ENCODE results near the gene GGA3. TPM values are rescaled to one million over a fixed set of nuclear protein-coding genes. Genes with fewer than 3 reads are reported as not detected.

The GGA3 gene
- total RNA-seq, 2 experiments from 2014 or later, result 88.8 to 96.5 TPM

- H3K36me3 ChIP-seq (ENCODE audit: insufficient read depth, low read length), result peaks cover 79% of the 10 kb centered on the region
- ATAC-seq (ENCODE audit: poor library complexity), result no peak
- ChIA-PET POLR2A (no interaction called here), CTCF (interaction anchor here (1.4 kb wide), 1 partner anchor 23 kb away, joined by 4 read pairs; no protein-coding TSS in a partner anchor)
- no peak overlapping the region for H3K4me3 ChIP-seq (ENCODE audit: low read length)
- intact Hi-C loops (cut with DNase I, micrococcal nuclease), result no loop called here
- Mint-ChIP-seq H3K4me1 (ENCODE audit: low read depth) (no peaks in the 10 kb centered on the region), H3K36me3 (ENCODE audit: low read depth) (peaks cover 79% of the 10 kb centered on the region), H3K9me3 (no peaks in the 10 kb centered on the region), H3K27ac (no peak overlapping the region), H3K27me3 (no peaks in the 10 kb centered on the region), H3K4me3 (no peak overlapping the region)
- H3K27ac ChIP-seq (ENCODE audit: low read depth in 1 of 2, low read length in 2 of 2), result no peak overlapping the region
- no peak for DNase-seq
- TF ChIP-seq CTCF (IDR thresholded peaks at IDR 0.05), result no peak
- no peaks in the 10 kb centered on the region for H3K9me3 ChIP-seq (ENCODE audit: control insufficient read depth in 1 of 2, insufficient read depth in 1 of 2, low read length in 2 of 2)
- no peaks in the 10 kb centered on the region for H3K4me1 ChIP-seq (ENCODE audit: insufficient read depth, low read length)
- H3K27me3 ChIP-seq (ENCODE audit: control insufficient read depth in 1 of 2, insufficient read depth in 2 of 2, low read length in 2 of 2), result no peaks in the 10 kb centered on the region
Measured at GRCh38 chr17:75231741-75232464, 29.5 kb downstream of the GGA3 start.

GRCh38 chr17:75231071-75231470 lies 30.3 kb downstream of the GGA3 start:
- ChIA-PET POLR2A (no interaction called here), CTCF (interaction anchor here (1.4 kb wide), 1 partner anchor 22 kb away, joined by 4 read pairs; no protein-coding TSS in a partner anchor)
- no peak overlapping the region for H3K27ac ChIP-seq (ENCODE audit: low read depth in 1 of 2, low read length in 2 of 2)
- H3K36me3 Mint-ChIP-seq (ENCODE audit: low read depth), result peaks cover 79% of the 10 kb centered on the region
- no peak for ATAC-seq (ENCODE audit: poor library complexity)
- no peak overlapping the region for H3K27ac Mint-ChIP-seq
- peaks cover 79% of the 10 kb centered on the region for H3K36me3 ChIP-seq (ENCODE audit: insufficient read depth, low read length)
- no peak overlapping the region for H3K4me3 ChIP-seq (ENCODE audit: low read length)
- H3K27me3 ChIP-seq (ENCODE audit: control insufficient read depth in 1 of 2, insufficient read depth in 2 of 2, low read length in 2 of 2), result no peaks in the 10 kb centered on the region
- H3K4me1 Mint-ChIP-seq (ENCODE audit: low read depth), result no peaks in the 10 kb centered on the region
- TF ChIP-seq CTCF (IDR thresholded peaks at IDR 0.05), result no peak
- intact Hi-C loops (cut with DNase I, micrococcal nuclease), result no loop called here
- H3K27me3 Mint-ChIP-seq, result no peaks in the 10 kb centered on the region
- no peak overlapping the region for H3K4me3 Mint-ChIP-seq
- H3K9me3 ChIP-seq (ENCODE audit: control insufficient read depth in 1 of 2, insufficient read depth in 1 of 2, low read length in 2 of 2), result no peaks in the 10 kb centered on the region
- H3K9me3 Mint-ChIP-seq, result no peaks in the 10 kb centered on the region
- no peaks in the 10 kb centered on the region for H3K4me1 ChIP-seq (ENCODE audit: insufficient read depth, low read length)
- DNase-seq, result no peak

GRCh38 chr17:75228847-75229246 lies 32.6 kb downstream of the GGA3 start:
- POLR2A ChIA-PET, result no interaction called here

More at GRCh38 chr17:75228847-75229246, 32.6 kb downstream of the GGA3 start:
- ATAC-seq (ENCODE audit: poor library complexity), result no peak
- no peaks in the 10 kb centered on the region for H3K27me3 Mint-ChIP-seq
- CTCF ChIA-PET, result no interaction called here
- Histone ChIP-seq H3K36me3 (ENCODE audit: insufficient read depth, low read length) (peaks cover 76% of the 10 kb centered on the region), H3K9me3 (ENCODE audit: control insufficient read depth in 1 of 2, insufficient read depth in 1 of 2, low read length in 2 of 2) (no peaks in the 10 kb centered on the region), H3K27me3 (ENCODE audit: control insufficient read depth in 1 of 2, insufficient read depth in 2 of 2, low read length in 2 of 2) (no peaks in the 10 kb centered on the region), H3K4me1 (ENCODE audit: insufficient read depth, low read length) (no peaks in the 10 kb centered on the region), H3K4me3 (ENCODE audit: low read length) (no peak overlapping the region), H3K27ac (ENCODE audit: low read depth in 1 of 2, low read length in 2 of 2) (no peak overlapping the region)
- no peak overlapping the region for H3K4me3 Mint-ChIP-seq
- peaks cover 83% of the 10 kb centered on the region for H3K36me3 Mint-ChIP-seq (ENCODE audit: low read depth)
- no peak overlapping the region for H3K27ac Mint-ChIP-seq
- no peak for TF ChIP-seq CTCF (IDR thresholded peaks at IDR 0.05)
- H3K4me1 Mint-ChIP-seq (ENCODE audit: low read depth), result no peaks in the 10 kb centered on the region
- intact Hi-C loops (cut with DNase I, micrococcal nuclease), result no loop called here
- no peak for DNase-seq
- H3K9me3 Mint-ChIP-seq, result no peaks in the 10 kb centered on the region

Measured in CD4-positive, alpha-beta T cell (primary cell).